K562 (cell line): ENCODE measurements around the gene SLC35A4. TPM values are rescaled to one million over a fixed set of nuclear protein-coding genes. Genes with fewer than 3 reads are reported as not detected.

Experiments
- ATAC-seq: fragments of 200-7000 bp; cut with Tn5 transposase; 3 replicates; pipeline ENCODE4 v1.9.1; 2020; ENCODE audit warnings: moderate library complexity
- BruUV-seq: library from RNA; stranded (reverse); fragments of 400-500 nt; replicated peaks from 2 replicates; lab custom pipeline; 2021; lab: Mats Ljungman, UMichigan
- CTCF ChIA-PET: fragments of 300-600 bp; formaldehyde crosslinking; extraction: SDS; loops from one replicate; lab custom pipeline; 2021; ENCODE audit warnings: low intra/inter-chr PET ratio; lab: Yijun Ruan, JAX
- POLR2A ChIA-PET: fragments of 300-600, 350-650 bp; sonication (Branson Sonifier 250); formaldehyde crosslinking; extraction: SDS; loops from one replicate; lab custom pipeline; 2021; ENCODE audit warnings: antibody characterized with exemption, inconsistent platforms; lab: Yijun Ruan, JAX
- DNase-seq, 4 experiments: peaks; one replicate each; pipeline versions ENCODE4 v3.0.0 to v3.0.0-alpha.2; 2011 to 2018; ENCODE audit warnings: low spot score in 3 of 4, mixed read lengths in 3 of 4; ENCODE audit errors: extremely low read depth in 1 of 4
- FAIRE-seq: peaks from 2 replicates; lab custom pipeline; 2011; peaks lifted over from hg19 to GRCh38; lab: Jason Lieb, UNC
- H2AFZ ChIP-seq: 2 replicates; pipeline ENCODE4 v1.6.0; 2011; ENCODE audit warnings: low read depth, low read length, control low read depth, inconsistent platforms
- H3K27ac ChIP-seq: fragments of 200-600 bp; 3 replicates; pipeline ENCODE4 v1.8.0; 2011; ENCODE audit warnings: low read depth, mild to moderate bottlenecking, control low read depth, inconsistent platforms, low read length, moderate library complexity, mixed read lengths; ENCODE audit errors: extremely low read depth
- H3K27me3 ChIP-seq, 2 experiments: fragments of 300-600 bp in 1 of 2; 2 replicates in 1 of 2; 3 replicates in 1 of 2; pipeline versions ENCODE4 v1.6.0 to v1.8.0; 2011; ENCODE audit warnings: inconsistent platforms in 2 of 2, low read length in 2 of 2, mild to moderate bottlenecking in 1 of 2, mixed read lengths in 1 of 2, moderate library complexity in 1 of 2; ENCODE audit not compliant: control insufficient read depth in 2 of 2, insufficient read depth in 2 of 2
- H3K36me3 ChIP-seq: fragments of 300-600 bp; 3 replicates; pipeline ENCODE4 v1.8.0; 2011; ENCODE audit warnings: mild to moderate bottlenecking, low read length, inconsistent platforms; ENCODE audit not compliant: control insufficient read depth, insufficient read depth
- H3K4me1 ChIP-seq, 2 experiments: fragments of 200-600 bp in 1 of 2; replicated peaks in 1 of 2; 2 replicates in 1 of 2; 3 replicates in 1 of 2; pipeline versions ENCODE4 v1.5.1 to v1.8.0; 2011; ENCODE audit warnings: inconsistent platforms in 2 of 2, low read length in 2 of 2, mild to moderate bottlenecking in 1 of 2, mixed read lengths in 1 of 2, moderate library complexity in 1 of 2; ENCODE audit not compliant: control insufficient read depth in 2 of 2, insufficient read depth in 2 of 2
- H3K4me2 ChIP-seq: 2 replicates; pipeline ENCODE4 v1.6.1; 2011; ENCODE audit warnings: low read length, control low read depth, inconsistent platforms, mixed read lengths; ENCODE audit not compliant: insufficient read depth
- H3K4me3 ChIP-seq: fragments of 200-600 bp; sonication (generic), shearing (Covaris generic); 2 replicates; pipeline ENCODE4 v1.5.1; 2016; ENCODE audit warnings: control low read depth, inconsistent platforms
- H3K79me2 ChIP-seq: fragments of 200-600 bp; 3 replicates; pipeline ENCODE4 v1.8.0; 2011; ENCODE audit warnings: low read length, inconsistent platforms; ENCODE audit not compliant: control insufficient read depth, insufficient read depth
- H3K9ac ChIP-seq, 2 experiments: 2 replicates each; pipeline versions ENCODE4 v1.6.0 to v1.6.1; 2011; ENCODE audit warnings: low read depth in 2 of 2, low read length in 2 of 2, control low read depth in 1 of 2, inconsistent platforms in 1 of 2, mild to moderate bottlenecking in 1 of 2, mixed read lengths in 1 of 2; ENCODE audit not compliant: insufficient read depth in 1 of 2
- H3K9me1 ChIP-seq: one replicate; pipeline ENCODE4 v1.6.0; 2011; ENCODE audit warnings: inconsistent platforms, mild to moderate bottlenecking, low read length, moderate library complexity; ENCODE audit not compliant: control insufficient read depth, insufficient read depth
- H3K9me3 ChIP-seq: replicated peaks from 2 replicates; pipeline ENCODE4 v1.5.1; 2011; ENCODE audit warnings: low read depth, low read length, inconsistent platforms; ENCODE audit not compliant: control insufficient read depth, insufficient read depth
- H4K20me1 ChIP-seq: replicated peaks from 2 replicates; pipeline ENCODE4 v1.6.1; 2011; ENCODE audit warnings: low read length, inconsistent platforms, mixed read lengths; ENCODE audit not compliant: control insufficient read depth, insufficient read depth
- POLR2G ChIP-seq: fragments of 200-400 bp; formaldehyde crosslinking; IDR thresholded peaks from 2 replicates; pipeline ENCODE4 v1.6.1; 2017; ENCODE audit warnings: low read depth, mild to moderate bottlenecking, antibody characterized with exemption, low read length, moderate library complexity
- ZNF121 ChIP-seq: sonication (generic); formaldehyde crosslinking; conservative IDR thresholded peaks from 2 replicates; pipeline ENCODE4 v1.8.0; 2022; ENCODE audit warnings: missing genetic modification reagents
- WGBS: fragments of 100-300 bp; shearing (Covaris generic); methylation state at CpG from one replicate; pipeline ENCODE4 v1.1.6; 2016; ENCODE audit warnings: low coverage, mixed read lengths; ENCODE audit not compliant: insufficient coverage; ENCODE audit errors: missing lambda C conversion rate; 5-methylcytosine and 5-hydroxymethylcytosine counted together
- in situ Hi-C: fragments of 300-500 bp; cut with MboI; formaldehyde crosslinking; loops from 4 replicates; pipeline ENCODE4 v1.15.0; 2018; ENCODE audit warnings: inconsistent platforms, mixed read lengths
- intact Hi-C: fragments of 100-400 bp; cut with micrococcal nuclease; formaldehyde crosslinking; loops from 2 replicates; pipeline ENCODE4 v1.14.2; 2022
- polyA plus RNA-seq, 8 experiments: library from polyadenylated mRNA; depleted of rRNA in 4 of 8; stranded (reverse) in 5 of 8; unstranded in 3 of 8; fragments of >200 nt; fragmentation: Nextera tagmentation in 2 of 8; fragmentation: Illumina TruSeq in 1 of 8; extraction: Ambion mirVana in 2 of 8; extraction: Trizol in 1 of 8; gene quantifications; 2 replicates each; pipeline versions ENCODE4 v1.2.1 to v1.2.3, GENCODE V29; 2011 to 2014; ENCODE audit warnings: inconsistent platforms in 1 of 8, missing spikeins in 1 of 8
- total RNA-seq, 7 experiments: library from RNA; depleted of rRNA in 6 of 7; stranded (reverse); fragments of >200 nt in 6 of 7; fragmentation: Illumina TruSeq in 2 of 7; extraction: Trizol in 2 of 7; gene quantifications; 2 replicates each; pipeline versions ENCODE4 v1.2.1 to v1.2.3, GENCODE V29; 2011 to 2021; ENCODE audit warnings: low replicate concordance in 1 of 7
- TF ChIP-seq, protein P1 (sequence below): fragments of 250-450 bp; sonication (Bioruptor Pico); IDR thresholded peaks from 2 replicates; pipeline ENCODE4 v1.8.0; 2022; ENCODE audit warnings: inconsistent platforms, mild to moderate bottlenecking, moderate library complexity, borderline replicate concordance

Gene SLC35A4
- total and polyA plus RNA-seq, 9 of the 15 experiments (the other 6 are each of a cell fraction or from before 2014, with no cell fraction given) = 21.8 to 171 (median 42.5) TPM

- ATAC-seq (no peak), FAIRE-seq (no peak), DNase-seq (no peak)
- Histone ChIP-seq H3K79me2 (peaks cover 2% of the 10 kb centered on the region; the same call in 1 of the 3 replicates), H2AFZ (no peak overlapping the region), H3K4me1 (peaks cover 30 to 32% of the 10 kb centered on the region in 2 experiments), H3K4me2 (no peak overlapping the region), H3K4me3 (no peak overlapping the region), H3K9ac (no peak overlapping the region), H4K20me1 (peaks cover 8% of the 10 kb centered on the region; the same call in 1 of the 2 replicates), H3K36me3 (peaks cover 63% of the 10 kb centered on the region), H3K9me1 (peaks cover 5% of the 10 kb centered on the region), H3K27ac (no peak overlapping the region), H3K9me3 (no peaks in the 10 kb centered on the region), H3K27me3 (no peaks in the 10 kb centered on the region)
- 96% methylated on average over 7 of the region's 7 CpGs for WGBS
- ChIA-PET CTCF (no interaction called here), POLR2A (interaction anchor here (1.1 to 1.3 kb wide), 2 partner anchors 15 to 102 kb away, joined by 3 to 6 read pairs; partner anchors contain the start of genes IK and NDUFA2)
- intact Hi-C loops (loop anchor here (5.0 kb wide), 1 partner anchor 173 kb away; no protein-coding TSS in a partner anchor), in situ Hi-C loops (no loop called here)
- BruUV-seq = no TSS peak
- TF ChIP-seq, protein P1, sequence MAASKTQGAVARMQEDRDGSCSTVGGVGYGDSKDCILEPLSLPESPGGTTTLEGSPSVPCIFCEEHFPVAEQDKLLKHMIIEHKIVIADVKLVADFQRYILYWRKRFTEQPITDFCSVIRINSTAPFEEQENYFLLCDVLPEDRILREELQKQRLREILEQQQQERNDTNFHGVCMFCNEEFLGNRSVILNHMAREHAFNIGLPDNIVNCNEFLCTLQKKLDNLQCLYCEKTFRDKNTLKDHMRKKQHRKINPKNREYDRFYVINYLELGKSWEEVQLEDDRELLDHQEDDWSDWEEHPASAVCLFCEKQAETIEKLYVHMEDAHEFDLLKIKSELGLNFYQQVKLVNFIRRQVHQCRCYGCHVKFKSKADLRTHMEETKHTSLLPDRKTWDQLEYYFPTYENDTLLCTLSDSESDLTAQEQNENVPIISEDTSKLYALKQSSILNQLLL (CRISPR knock-in tag) = no peak
These were observed 19.6 kb upstream of the SLC35A4 start for GRCh38 chr5:140544986-140545385.

DNA sequence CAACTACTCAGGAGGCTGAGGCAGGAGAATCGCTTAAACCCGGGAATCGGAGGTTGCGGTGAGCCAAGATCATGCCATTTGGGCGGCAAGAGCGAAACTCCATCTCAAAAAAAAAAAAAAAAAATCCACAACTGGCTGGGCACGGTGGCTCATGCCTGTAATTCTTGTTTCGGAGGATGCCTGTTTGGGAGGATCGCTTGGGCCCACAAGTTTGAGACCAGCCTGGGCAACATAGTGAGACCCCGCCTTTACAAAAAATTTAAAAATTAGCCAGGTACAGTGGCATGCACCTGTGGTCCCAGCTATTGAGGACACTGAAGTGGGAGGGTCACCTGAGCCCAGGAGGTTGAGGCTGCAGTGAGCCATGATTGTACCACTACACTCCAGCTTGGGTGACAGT, 19.0 kb upstream of the SLC35A4 start:
- TF ChIP-seq ZNF121 (CRISPR knock-in tag) (peak; percentile 60), POLR2G (no peak)
- TF ChIP-seq, all 486 proteins: peak for 1
- no peak overlapping the region for H3K9ac ChIP-seq
- 96% methylated on average over 5 of the region's 10 CpGs for WGBS
- no peaks in the 10 kb centered on the region; a peak in 1 of 5 replicates for H3K27me3 ChIP-seq
- CTCF ChIA-PET = no interaction called here
- no peak for FAIRE-seq
- peaks cover 63% of the 10 kb centered on the region for H3K36me3 ChIP-seq
- no peak overlapping the region for H3K4me3 ChIP-seq
- BruUV-seq = no TSS peak
- no peak overlapping the region for H2AFZ ChIP-seq
- in situ Hi-C loops (no loop called here), intact Hi-C loops (loop anchor here (5.0 kb wide), 1 partner anchor 173 kb away; no protein-coding TSS in a partner anchor)
- no peak for ATAC-seq
- DNase-seq = no peak
- H3K27ac ChIP-seq = no peak overlapping the region
- peaks cover 34 to 35% of the 10 kb centered on the region in 2 experiments for H3K4me1 ChIP-seq
- POLR2A ChIA-PET = interaction anchor here (0.8 to 5.3 kb wide), 7 partner anchors 9 to 173 kb away, joined by 3 to 46 read pairs (median 4); partner anchors contain the start of genes APBB3, IK, NDUFA2 and SLC35A4
- H3K79me2 ChIP-seq = peaks cover 2% of the 10 kb centered on the region; the same call in 1 of the 3 replicates
- H4K20me1 ChIP-seq = peaks cover 14% of the 10 kb centered on the region; the same call in 1 of the 2 replicates
- H3K9me1 ChIP-seq = peaks cover 5% of the 10 kb centered on the region
- H3K9me3 ChIP-seq = no peaks in the 10 kb centered on the region
- H3K4me2 ChIP-seq = no peak overlapping the region
